PC-3 (cell line): ENCODE measurements around the gene DLK1. TPM values are rescaled to one million over a fixed set of nuclear protein-coding genes. Genes with fewer than 3 reads are reported as not detected.

Experiments
- ATAC-seq: fragments of 200-7000 bp; cut with Tn5 transposase; 2 replicates; pipeline ENCODE4 v1.9.1; 2020; ENCODE audit warnings: mild to moderate bottlenecking, moderate library complexity
- BruUV-seq: library from RNA; stranded (reverse); fragments of 400-500 nt; replicated peaks from 2 replicates; lab custom pipeline; 2021; lab: Mats Ljungman, UMichigan
- CTCF ChIA-PET: fragments of 300-600 bp; sonication (Branson Sonifier 250); formaldehyde crosslinking; loops from one replicate; lab custom pipeline; 2022; ENCODE audit warnings: antibody characterized with exemption; lab: Charles Lee
- POLR2A ChIA-PET: fragments of 300-600 bp; sonication (Branson Sonifier 250); formaldehyde crosslinking; loops from one replicate; lab custom pipeline; 2022; ENCODE audit warnings: antibody characterized with exemption; ENCODE audit not compliant: unreplicated experiment; lab: Charles Lee
- DNase-seq: peaks from one replicate; pipeline ENCODE4 v3.0.0-alpha.2; 2015
- H2AFZ ChIP-seq: fragments of 300-600 bp; sonication (generic); 2 replicates; pipeline ENCODE4 v1.6.0; 2016; ENCODE audit warnings: antibody characterized with exemption, low read length
- H3F3A ChIP-seq: fragments of 300-600 bp; sonication (generic); one replicate; pipeline ENCODE4 v1.6.0; 2017; ENCODE audit warnings: antibody characterized with exemption, low read length, control low read depth, mild to moderate bottlenecking; ENCODE audit not compliant: unreplicated experiment
- H3K27ac ChIP-seq: fragments of 300-600 bp; sonication (generic); 2 replicates; pipeline ENCODE4 v1.5.1; 2016; ENCODE audit warnings: mild to moderate bottlenecking, low read length
- H3K27me3 ChIP-seq: fragments of 300-600 bp; sonication (generic); 2 replicates; pipeline ENCODE4 v1.6.1; 2016; ENCODE audit warnings: low read length, mixed read lengths
- H3K36me3 ChIP-seq: fragments of 300-600 bp; sonication (generic); 2 replicates; pipeline ENCODE4 v1.6.1; 2016; ENCODE audit warnings: low read depth, mixed run types, low read length, mixed read lengths
- H3K4me1 ChIP-seq: fragments of 300-600 bp; sonication (generic); 2 replicates; pipeline ENCODE4 v1.5.1; 2016; ENCODE audit warnings: low read length; ENCODE audit not compliant: insufficient read depth
- H3K4me2 ChIP-seq: fragments of 300-600 bp; sonication (generic); 2 replicates; pipeline ENCODE4 v1.6.0; 2016; ENCODE audit warnings: low read length
- H3K4me3 ChIP-seq: fragments of 300-600 bp; sonication (generic); 2 replicates; pipeline ENCODE4 v1.5.1; 2016; ENCODE audit warnings: mild to moderate bottlenecking, low read length, mixed read lengths
- H3K79me2 ChIP-seq: fragments of 300-600 bp; sonication (generic); 2 replicates; pipeline ENCODE4 v1.6.1; 2017; ENCODE audit warnings: low read length, mixed read lengths
- H3K9ac ChIP-seq: fragments of 300-600 bp; sonication (generic); 2 replicates; pipeline ENCODE4 v1.6.0; 2016; ENCODE audit warnings: mild to moderate bottlenecking, low read length
- H3K9me2 ChIP-seq: fragments of 300-600 bp; sonication (generic); replicated peaks from 2 replicates; pipeline ENCODE4 v1.6.1; 2016; ENCODE audit warnings: mixed run types, low read length, mixed read lengths
- H3K9me3 ChIP-seq: fragments of 300-600 bp; sonication (generic); 2 replicates; pipeline ENCODE4 v1.6.1; 2016; ENCODE audit warnings: low read length, mixed read lengths
- H4K20me1 ChIP-seq: fragments of 300-600 bp; sonication (generic); 2 replicates; pipeline ENCODE4 v1.6.1; 2016; ENCODE audit warnings: low read length, mixed read lengths
- CTCF ChIP-seq: fragments of 300-600 bp; sonication (generic); conservative IDR thresholded peaks from 2 replicates; pipeline ENCODE4 v1.5.1; 2017; ENCODE audit warnings: antibody characterized with exemption, low read depth, mild to moderate bottlenecking, low read length
- EZH2 ChIP-seq: fragments of 300-600 bp; sonication (generic); IDR thresholded peaks from one replicate; pipeline ENCODE4 v1.6.1; 2017; ENCODE audit warnings: antibody characterized with exemption, mild to moderate bottlenecking, low read length; ENCODE audit not compliant: unreplicated experiment
- EZH2phosphoT487 ChIP-seq: fragments of 300-600 bp; sonication (generic); IDR thresholded peaks from 2 replicates; pipeline ENCODE4 v1.6.1; 2018; ENCODE audit warnings: mild to moderate bottlenecking, antibody characterized with exemption, low read length, borderline replicate concordance
- intact Hi-C: fragments of 100-400 bp; cut with micrococcal nuclease; formaldehyde crosslinking; loops from 2 replicates; pipeline ENCODE4 v1.9.0; 2023
- total RNA-seq: library from RNA; depleted of rRNA; stranded (reverse); fragments of >200 nt; gene quantifications from 2 replicates; pipeline ENCODE4 v1.2.3, GENCODE V29; 2014

DLK1 gene
- total RNA-seq, 1 experiment from 2014 or later, result not detected

- POLR2A ChIA-PET, result no interaction called here
- no peaks in the 10 kb centered on the region for H3F3A ChIP-seq
- no peak for ATAC-seq
These were observed 53.0 kb downstream of the DLK1 start for GRCh38 chr14:100779691-100780080.

GRCh38 chr14:100780246-100780645 is 53.6 kb downstream of the DLK1 start:
- no peak overlapping the region for H3K4me3 ChIP-seq
- DNase-seq, result no peak
- no TSS peak for BruUV-seq
- no peaks in the 10 kb centered on the region for H3K79me2 ChIP-seq
- no peaks in the 10 kb centered on the region for H3F3A ChIP-seq
- no peak overlapping the region for H3K27ac ChIP-seq
- no peaks in the 10 kb centered on the region for H3K4me1 ChIP-seq
- H3K9me2 ChIP-seq, result no peaks in the 10 kb centered on the region
- ATAC-seq, result no peak
- ChIA-PET POLR2A (no interaction called here), CTCF (no interaction called here)
- H4K20me1 ChIP-seq, result no peaks in the 10 kb centered on the region
- no peak overlapping the region for H2AFZ ChIP-seq
- H3K9me3 ChIP-seq, result no peaks in the 10 kb centered on the region
- H3K36me3 ChIP-seq, result no peaks in the 10 kb centered on the region
- H3K9ac ChIP-seq, result no peak overlapping the region
- H3K27me3 ChIP-seq, result peaks cover 16% of the 10 kb centered on the region
- TF ChIP-seq EZH2phosphoT487, result no peak
- no peak for TF ChIP-seq EZH2
- no peak overlapping the region for H3K4me2 ChIP-seq
- intact Hi-C loops, result no loop called here

More at GRCh38 chr14:100779691-100780080, 53.0 kb downstream of the DLK1 start:
- intact Hi-C loops, result no loop called here
- Histone ChIP-seq H3K4me2 (no peak overlapping the region), H3K4me1 (no peaks in the 10 kb centered on the region), H3K36me3 (no peaks in the 10 kb centered on the region), H3K79me2 (no peaks in the 10 kb centered on the region), H4K20me1 (no peaks in the 10 kb centered on the region), H3K9ac (no peak overlapping the region), H3K27me3 (peaks cover 22% of the 10 kb centered on the region), H2AFZ (no peak overlapping the region), H3K9me3 (no peaks in the 10 kb centered on the region), H3K4me3 (no peak overlapping the region), H3K9me2 (no peaks in the 10 kb centered on the region), H3K27ac (no peak overlapping the region)
- BruUV-seq, result no TSS peak
- DNase-seq, result no peak
- TF ChIP-seq EZH2phosphoT487 (no peak), EZH2 (no peak)
- CTCF ChIA-PET, result no interaction called here

- no peaks in the 10 kb centered on the region for H3K36me3 ChIP-seq
- DNase-seq (no peak), ATAC-seq (no peak)
- H3K27me3 ChIP-seq, result peaks cover 11% of the 10 kb centered on the region
- no peaks in the 10 kb centered on the region for H3K9me3 ChIP-seq
- H2AFZ ChIP-seq, result no peak overlapping the region
- BruUV-seq, result no TSS peak
- TF ChIP-seq EZH2, result no peak
- no peak for TF ChIP-seq EZH2phosphoT487
- TF ChIP-seq CTCF, result no peak
- no peaks in the 10 kb centered on the region for H3K4me1 ChIP-seq
- H3K4me2 ChIP-seq, result no peak overlapping the region
- H3K9ac ChIP-seq, result no peak overlapping the region
- intact Hi-C loops, result no loop called here
- H3F3A ChIP-seq, result no peaks in the 10 kb centered on the region
- H3K4me3 ChIP-seq, result no peak overlapping the region
- H3K79me2 ChIP-seq, result no peaks in the 10 kb centered on the region
- no peaks in the 10 kb centered on the region for H4K20me1 ChIP-seq
- H3K27ac ChIP-seq, result no peak overlapping the region
- no peaks in the 10 kb centered on the region for H3K9me2 ChIP-seq
- ChIA-PET POLR2A (no interaction called here), CTCF (no interaction called here)
These were observed 54.1 kb downstream of the DLK1 start for GRCh38 chr14:100780646-100781355.

- no peaks in the 10 kb centered on the region for H4K20me1 ChIP-seq
- no peak overlapping the region for H3K9ac ChIP-seq
- CTCF ChIA-PET, result no interaction called here
- no peak overlapping the region for H3K27ac ChIP-seq
- no peaks in the 10 kb centered on the region for H3K36me3 ChIP-seq
- DNase-seq (no peak), ATAC-seq (no peak)
- H3K9me2 ChIP-seq, result no peaks in the 10 kb centered on the region
- H3F3A ChIP-seq, result no peaks in the 10 kb centered on the region
- no peak overlapping the region for H2AFZ ChIP-seq
- H3K4me3 ChIP-seq, result no peak overlapping the region
- TF ChIP-seq CTCF (no peak), EZH2phosphoT487 (no peak), EZH2 (no peak)
- H3K4me1 ChIP-seq, result no peaks in the 10 kb centered on the region
- POLR2A ChIA-PET, result no interaction called here
- intact Hi-C loops, result no loop called here
- no TSS peak for BruUV-seq
- no peaks in the 10 kb centered on the region for H3K79me2 ChIP-seq
- no peaks in the 10 kb centered on the region for H3K9me3 ChIP-seq
- H3K4me2 ChIP-seq, result no peak overlapping the region
- peaks cover 11% of the 10 kb centered on the region; the same call in 1 of the 2 replicates for H3K27me3 ChIP-seq
These were observed 55.3 kb downstream of the DLK1 start for GRCh38 chr14:100781952-100782351.
